ENCODE data around the gene DTWD1. TPM values are rescaled to one million over a fixed set of nuclear protein-coding genes. Genes with fewer than 3 reads are reported as not detected.

The DTWD1 gene
- total and polyA plus RNA-seq, 9 of the 15 experiments (the other 6 are each of a cell fraction or from before 2014, with no cell fraction given): 23.1 to 76.4 (median 36.5) TPM

DNA sequence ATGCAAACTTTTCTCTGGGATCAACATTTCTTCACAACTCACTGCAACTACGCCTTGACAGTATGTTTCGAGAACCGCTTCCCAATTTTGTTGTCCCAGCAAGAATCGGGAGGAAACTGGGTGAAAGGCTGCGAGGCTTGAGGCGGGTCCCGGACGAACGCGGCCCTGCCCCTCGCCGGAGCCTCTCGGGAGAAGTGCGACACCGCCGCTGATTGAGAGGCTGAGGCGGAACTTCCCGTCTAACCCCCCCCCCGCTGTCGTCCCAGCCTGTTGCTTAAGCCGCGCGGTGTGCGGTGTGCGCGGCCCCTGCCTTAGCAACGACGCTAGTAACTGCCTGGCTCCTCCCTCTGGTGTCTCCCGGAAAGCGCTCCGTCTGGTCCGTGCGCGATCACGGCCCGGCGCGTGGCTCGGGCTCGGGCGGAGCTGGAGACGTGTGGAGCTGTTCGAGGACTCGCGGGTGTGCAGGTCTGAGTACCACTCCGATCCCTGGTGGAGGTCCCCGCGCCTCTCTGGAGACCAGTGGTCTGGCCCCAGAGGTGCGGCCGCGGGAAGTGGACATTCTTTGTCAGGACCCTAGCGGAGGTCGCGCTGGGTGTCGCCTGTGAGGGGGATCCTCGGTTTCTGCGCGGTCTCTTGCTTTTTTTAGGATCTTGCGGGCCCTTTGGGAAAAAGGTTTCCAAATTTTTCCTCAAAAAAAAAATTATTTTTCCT is at the start of gene DTWD1, which contains the start of gene FAM227B (continued):
- peak; percentile 13 for TF ChIP-seq RBM25 (IDR thresholded peaks at IDR 0.05; ENCODE audit: low read depth, low read length, severe bottlenecking)
- TF ChIP-seq, protein P1, sequence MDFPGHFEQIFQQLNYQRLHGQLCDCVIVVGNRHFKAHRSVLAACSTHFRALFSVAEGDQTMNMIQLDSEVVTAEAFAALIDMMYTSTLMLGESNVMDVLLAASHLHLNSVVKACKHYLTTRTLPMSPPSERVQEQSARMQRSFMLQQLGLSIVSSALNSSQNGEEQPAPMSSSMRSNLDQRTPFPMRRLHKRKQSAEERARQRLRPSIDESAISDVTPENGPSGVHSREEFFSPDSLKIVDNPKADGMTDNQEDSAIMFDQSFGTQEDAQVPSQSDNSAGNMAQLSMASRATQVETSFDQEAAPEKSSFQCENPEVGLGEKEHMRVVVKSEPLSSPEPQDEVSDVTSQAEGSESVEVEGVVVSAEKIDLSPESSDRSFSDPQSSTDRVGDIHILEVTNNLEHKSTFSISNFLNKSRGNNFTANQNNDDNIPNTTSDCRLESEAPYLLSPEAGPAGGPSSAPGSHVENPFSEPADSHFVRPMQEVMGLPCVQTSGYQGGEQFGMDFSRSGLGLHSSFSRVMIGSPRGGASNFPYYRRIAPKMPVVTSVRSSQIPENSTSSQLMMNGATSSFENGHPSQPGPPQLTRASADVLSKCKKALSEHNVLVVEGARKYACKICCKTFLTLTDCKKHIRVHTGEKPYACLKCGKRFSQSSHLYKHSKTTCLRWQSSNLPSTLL (IDR thresholded peaks at IDR 0.05): peak; percentile 46; the same call in 1 of the 2 replicates
- TF ChIP-seq ZNF239 (CRISPR knock-in tag; IDR thresholded peaks at IDR 0.05): 0 out of 2 replicates have a peak, but pooled peaks have one; percentile 30
- peak; percentile 81 for TF ChIP-seq ETV5 (CRISPR knock-in tag; IDR thresholded peaks at IDR 0.05; ENCODE audit: low read depth)
- no peak for TF ChIP-seq PTTG1 (tag; IDR thresholded peaks at IDR 0.05; ENCODE audit: low read depth)
- TF ChIP-seq CBX5 (IDR thresholded peaks at IDR 0.05; ENCODE audit: borderline replicate concordance, low read depth): peak; percentile 73
- TF ChIP-seq MEF2A (IDR thresholded peaks at IDR 0.05; ENCODE audit: control insufficient read depth, low read depth, low read length): no peak
- no peak for TF ChIP-seq ZKSCAN8 (CRISPR knock-in tag; IDR thresholded peaks at IDR 0.05)
- TF ChIP-seq RBFOX2 (IDR thresholded peaks at IDR 0.05; ENCODE audit: low read depth, low read length): peak; percentile 96
- no peak for TF ChIP-seq KLF13 (tag; IDR thresholded peaks at IDR 0.05; ENCODE audit: borderline replicate concordance, low read depth)
- TF ChIP-seq ILF3 (IDR thresholded peaks at IDR 0.05; ENCODE audit: borderline replicate concordance): no peak
- no peak for TF ChIP-seq CBX2 (IDR thresholded peaks at IDR 0.05; ENCODE audit: insufficient read depth, low read length, poor library complexity, severe bottlenecking)
- TF ChIP-seq, protein P2, sequence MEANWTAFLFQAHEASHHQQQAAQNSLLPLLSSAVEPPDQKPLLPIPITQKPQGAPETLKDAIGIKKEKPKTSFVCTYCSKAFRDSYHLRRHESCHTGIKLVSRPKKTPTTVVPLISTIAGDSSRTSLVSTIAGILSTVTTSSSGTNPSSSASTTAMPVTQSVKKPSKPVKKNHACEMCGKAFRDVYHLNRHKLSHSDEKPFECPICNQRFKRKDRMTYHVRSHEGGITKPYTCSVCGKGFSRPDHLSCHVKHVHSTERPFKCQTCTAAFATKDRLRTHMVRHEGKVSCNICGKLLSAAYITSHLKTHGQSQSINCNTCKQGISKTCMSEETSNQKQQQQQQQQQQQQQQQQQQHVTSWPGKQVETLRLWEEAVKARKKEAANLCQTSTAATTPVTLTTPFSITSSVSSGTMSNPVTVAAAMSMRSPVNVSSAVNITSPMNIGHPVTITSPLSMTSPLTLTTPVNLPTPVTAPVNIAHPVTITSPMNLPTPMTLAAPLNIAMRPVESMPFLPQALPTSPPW (CRISPR knock-in tag; IDR thresholded peaks at IDR 0.05): peak; percentile 95
- TF ChIP-seq MYBL2 (IDR thresholded peaks at IDR 0.05; ENCODE audit: low read depth): no peak
- TF ChIP-seq MYBL2 (CRISPR knock-in tag; IDR thresholded peaks at IDR 0.05; ENCODE audit: borderline replicate concordance): no peak
- TF ChIP-seq ZSCAN32 (CRISPR knock-in tag; IDR thresholded peaks at IDR 0.05): no peak
- peak; percentile 63; the same call in 1 of the 2 replicates for TF ChIP-seq TCF7 (IDR thresholded peaks at IDR 0.05; ENCODE audit: borderline replicate concordance)
- no peak for TF ChIP-seq SRSF7 (optimal IDR thresholded peaks at IDR 0.05; ENCODE audit: low read depth, low read length)
- TF ChIP-seq SIX5 (IDR thresholded peaks at IDR 0.05; ENCODE audit: borderline replicate concordance in 1 of 2, insufficient read depth in 1 of 2, low read depth in 1 of 2, low read length in 2 of 2): peak; percentile 27 to 44; a peak in 1 of 4 replicates
- TF ChIP-seq HNRNPUL1 (IDR thresholded peaks at IDR 0.05; ENCODE audit: low read length): no peak
- peak; percentile 94 for TF ChIP-seq RNF2 (IDR thresholded peaks at IDR 0.05)
- TF ChIP-seq, protein P3, sequence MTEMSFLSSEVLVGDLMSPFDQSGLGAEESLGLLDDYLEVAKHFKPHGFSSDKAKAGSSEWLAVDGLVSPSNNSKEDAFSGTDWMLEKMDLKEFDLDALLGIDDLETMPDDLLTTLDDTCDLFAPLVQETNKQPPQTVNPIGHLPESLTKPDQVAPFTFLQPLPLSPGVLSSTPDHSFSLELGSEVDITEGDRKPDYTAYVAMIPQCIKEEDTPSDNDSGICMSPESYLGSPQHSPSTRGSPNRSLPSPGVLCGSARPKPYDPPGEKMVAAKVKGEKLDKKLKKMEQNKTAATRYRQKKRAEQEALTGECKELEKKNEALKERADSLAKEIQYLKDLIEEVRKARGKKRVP (CRISPR knock-in tag; IDR thresholded peaks at IDR 0.05): 0 out of 2 replicates have a peak, but pooled peaks have one; percentile 45
